A549 (cell line): ENCODE results near the gene NAV2. TPM values are rescaled to one million over a fixed set of nuclear protein-coding genes. Genes with fewer than 3 reads are reported as not detected.

Source experiments
- ATAC-seq, 2 experiments: fragments of 200-7000 bp in 1 of 2; fragments of >200 bp in 1 of 2; cut with Nextera tagmentation in 1 of 2; cut with Tn5 transposase in 1 of 2; 3 replicates each; pipeline versions ENCODE4 v1.8.0 to v1.9.1; 2018 to 2020; ENCODE audit warnings: mild to moderate bottlenecking in 1 of 2, moderate library complexity in 1 of 2
- CTCF ChIA-PET: fragments of 300-600 bp; sonication (Branson Sonifier 250); formaldehyde crosslinking; extraction: SDS; loops from one replicate; lab custom pipeline; 2021; ENCODE audit warnings: antibody characterized with exemption, inconsistent platforms; lab: Yijun Ruan, JAX
- POLR2A ChIA-PET: fragments of 350-600 bp; formaldehyde crosslinking; extraction: SDS; loops from one replicate; lab custom pipeline; 2021; ENCODE audit warnings: antibody characterized with exemption, inconsistent platforms; lab: Yijun Ruan, JAX
- DNase-seq, 2 experiments: peaks; one replicate each; pipeline versions ENCODE4 v3.0.0 to v3.0.0-alpha.2; 2011 to 2016; ENCODE audit warnings: low read depth in 1 of 2, low spot score in 1 of 2
- FAIRE-seq: peaks from 2 replicates; lab custom pipeline; 2011; peaks lifted over from hg19 to GRCh38; lab: Jason Lieb, UNC
- H3K27ac ChIP-seq, 2 experiments: fragments of >200 bp; sonication (Bioruptor Twin); formaldehyde crosslinking; 3 replicates each; pipeline ENCODE4 v1.5.1; 2016 to 2017
- H3K4me1 ChIP-seq: fragments of >200 bp; sonication (Bioruptor Twin); formaldehyde crosslinking; 3 replicates; pipeline ENCODE4 v1.6.1; 2016
- H3K4me2 ChIP-seq: fragments of >200 bp; sonication (Bioruptor Twin); formaldehyde crosslinking; 3 replicates; pipeline ENCODE4 v1.6.1; 2016
- H3K4me3 ChIP-seq: fragments of >200 bp; sonication (Bioruptor Twin); formaldehyde crosslinking; 3 replicates; pipeline ENCODE4 v1.5.1; 2016
- H3K9me3 ChIP-seq: fragments of >200 bp; sonication (Bioruptor Twin); formaldehyde crosslinking; 3 replicates; pipeline ENCODE4 v1.6.1; 2016
- CHD2 ChIP-seq: fragments of 150-350 bp; IDR thresholded peaks from 2 replicates; pipeline ENCODE4 v1.6.1; 2014; ENCODE audit warnings: low read length; ENCODE audit not compliant: partially characterized antibody
- CHD4 ChIP-seq: fragments of 200-600 bp; sonication (generic); IDR thresholded peaks from 2 replicates; pipeline ENCODE4 v1.6.1; 2016; ENCODE audit warnings: antibody characterized with exemption, mild to moderate bottlenecking, borderline replicate concordance
- EHMT2 ChIP-seq: fragments of 200-600 bp; sonication (generic); IDR thresholded peaks from 2 replicates; pipeline ENCODE4 v1.6.1; 2016; ENCODE audit warnings: antibody characterized with exemption, low read depth, mild to moderate bottlenecking, moderate library complexity
- EP300 ChIP-seq, 2 experiments: fragments of >200 bp; sonication (Bioruptor Twin); formaldehyde crosslinking; IDR thresholded peaks; 2 replicates in 1 of 2; 3 replicates in 1 of 2; pipeline ENCODE4 v1.6.1; 2016 to 2017
- ESRRA ChIP-seq: fragments of 150-350 bp; IDR thresholded peaks from 2 replicates; pipeline ENCODE4 v1.6.1; 2014; ENCODE audit warnings: mild to moderate bottlenecking, low read length, borderline replicate concordance
- FOSB ChIP-seq: fragments of 250-450 bp; sonication (Bioruptor Pico); IDR thresholded peaks from 2 replicates; pipeline ENCODE4 v1.5.0; 2020; ENCODE audit warnings: mild to moderate bottlenecking, moderate library complexity
- GATA3 ChIP-seq: IDR thresholded peaks from 2 replicates; pipeline ENCODE4 v1.6.1; 2012; ENCODE audit warnings: borderline replicate concordance
- HEYL ChIP-seq: fragments of 250-450 bp; sonication (Bioruptor Pico); IDR thresholded peaks from 2 replicates; pipeline ENCODE4 v1.8.0; 2021; ENCODE audit warnings: mild to moderate bottlenecking, moderate library complexity
- HOXB5 ChIP-seq: fragments of 250-450 bp; sonication (Bioruptor Pico); IDR thresholded peaks from 2 replicates; pipeline ENCODE4 v1.5.0; 2020; ENCODE audit warnings: mild to moderate bottlenecking, moderate library complexity
- JUNB ChIP-seq: fragments of >200 bp; sonication (Bioruptor Twin); formaldehyde crosslinking; IDR thresholded peaks from 2 replicates; pipeline ENCODE4 v1.6.1; 2016
- KDM5A ChIP-seq: fragments of 200-600 bp; sonication (generic); IDR thresholded peaks from 2 replicates; pipeline ENCODE4 v1.6.1; 2016; ENCODE audit warnings: antibody characterized with exemption, mild to moderate bottlenecking
- MAZ ChIP-seq: fragments of 150-350 bp; IDR thresholded peaks from 2 replicates; pipeline ENCODE4 v1.6.1; 2014; ENCODE audit warnings: antibody characterized with exemption, low read depth, low read length, borderline replicate concordance
- RAD21 ChIP-seq, 2 experiments: fragments of >200 bp in 1 of 2; sonication (Bioruptor Twin) in 1 of 2; formaldehyde crosslinking in 1 of 2; IDR thresholded peaks in 1 of 2; conservative IDR thresholded peaks in 1 of 2; 2 replicates in 1 of 2; 3 replicates in 1 of 2; pipeline ENCODE4 v1.6.1; 2012 to 2018; ENCODE audit warnings: inconsistent platforms in 1 of 2
- RCOR1 ChIP-seq: fragments of 150-350 bp; IDR thresholded peaks from 2 replicates; pipeline ENCODE4 v1.6.1; 2014; ENCODE audit warnings: antibody characterized with exemption, low read length, low read depth
- RNF2 ChIP-seq: fragments of 200-600 bp; sonication (generic); IDR thresholded peaks from 2 replicates; pipeline ENCODE4 v1.6.1; 2016; ENCODE audit warnings: low read depth, mild to moderate bottlenecking, antibody characterized with exemption, moderate library complexity, borderline replicate concordance
- SMC3 ChIP-seq: fragments of >200 bp; sonication (Bioruptor Twin); formaldehyde crosslinking; IDR thresholded peaks from 3 replicates; pipeline ENCODE4 v1.6.1; 2018; ENCODE audit warnings: inconsistent platforms
- USF2 ChIP-seq: fragments of 450-650 bp; IDR thresholded peaks from 2 replicates; pipeline ENCODE4 v1.6.1; 2014; ENCODE audit warnings: antibody characterized with exemption
- WGBS: methylation state at CpG from one replicate; pipeline ENCODE4 v1.1.6; 2017; ENCODE audit errors: missing lambda C conversion rate; 5-methylcytosine and 5-hydroxymethylcytosine counted together
- polyA plus RNA-seq, 4 experiments: library from polyadenylated mRNA; depleted of rRNA in 3 of 4; stranded (reverse); fragments of >200 nt; fragmentation: RNase III in 1 of 4; extraction: RNeasy Plus Mini Kit Qiagen cat#74134 plus additional on column Dnase treatment in 1 of 4; gene quantifications; 2 replicates in 3 of 4; 3 replicates in 1 of 4; pipeline ENCODE4 v1.2.3, GENCODE V29; 2011 to 2017
- TF ChIP-seq, protein P1 (sequence below): fragments of 200-600 bp; sonication (generic); IDR thresholded peaks from 2 replicates; pipeline ENCODE4 v1.6.1; 2016; ENCODE audit warnings: antibody characterized with exemption, mild to moderate bottlenecking, moderate library complexity
- TF ChIP-seq, protein P2 (sequence below): fragments of >200 bp; sonication (Bioruptor Twin); formaldehyde crosslinking; IDR thresholded peaks from 2 replicates; pipeline ENCODE4 v1.6.1; 2016
- TF ChIP-seq, protein P3 (sequence below): IDR thresholded peaks from 2 replicates; pipeline ENCODE4 v1.6.1; 2012
- TF ChIP-seq, protein P4 (sequence below): fragments of 250-450 bp; sonication (Bioruptor Pico); IDR thresholded peaks from 2 replicates; pipeline ENCODE4 v1.5.0; 2021; ENCODE audit warnings: mild to moderate bottlenecking, moderate library complexity, borderline replicate concordance
- TF ChIP-seq, protein P5 (sequence below): IDR thresholded peaks from 2 replicates; pipeline ENCODE4 v1.6.1; 2012

NAV2 gene
- polyA plus RNA-seq, 2 of the 4 experiments (the other 2 are of a cell fraction) = 4.9 to 19.8 TPM

GRCh38 chr11:19675397-19675796 is 37.2 kb upstream of the NAV2 start:
- WGBS = 79% methylated on average over 5 of the region's 5 CpGs

DNA sequence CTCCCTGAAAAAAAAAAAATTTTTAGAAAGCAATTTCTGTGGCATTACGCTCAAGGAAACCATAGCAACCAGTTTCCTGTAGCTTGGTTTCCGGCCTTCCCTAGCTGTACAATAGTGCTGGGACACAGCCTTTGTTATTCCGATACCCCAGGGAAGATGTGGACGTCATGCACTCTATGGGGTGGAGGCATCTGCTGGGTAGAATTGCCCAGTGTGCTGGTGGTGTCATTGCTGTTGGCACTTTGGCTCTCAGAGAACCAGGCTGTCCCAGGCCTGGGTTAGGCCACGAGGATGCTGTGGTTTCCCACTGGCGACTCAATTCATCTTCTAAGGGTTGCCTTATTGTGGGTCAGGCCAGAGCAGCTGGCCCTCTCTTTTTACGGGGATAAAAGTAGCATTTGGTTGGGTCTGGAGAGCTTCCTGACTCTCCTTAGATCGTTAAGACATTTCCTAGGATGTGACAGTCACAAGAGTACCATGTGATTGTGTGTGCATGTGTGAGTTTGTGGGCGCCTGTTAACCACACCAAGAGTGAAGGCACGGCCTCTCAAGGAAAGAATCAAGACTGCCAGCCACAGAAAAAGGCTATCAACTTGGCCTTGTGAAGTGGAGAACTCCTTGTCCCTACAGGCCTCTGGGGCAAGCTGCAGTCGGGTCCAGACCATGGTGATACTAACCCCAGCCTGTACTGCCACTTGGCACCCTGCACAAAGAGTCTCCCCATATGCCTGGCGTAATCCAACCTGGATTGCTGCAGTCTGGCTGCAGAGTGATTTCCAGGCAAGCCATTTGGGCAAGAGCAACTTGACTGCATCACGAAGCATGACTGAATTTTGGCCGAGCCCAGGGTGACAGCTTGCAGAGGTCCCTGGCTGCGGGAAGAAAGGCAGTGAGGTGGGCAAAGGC is 35.9 kb upstream of the NAV2 start:
- ChIA-PET CTCF (no interaction called here), POLR2A (no interaction called here)
- Histone ChIP-seq H3K4me3 (no peak overlapping the region), H3K4me2 (no peak overlapping the region), H3K4me1 (peaks cover 26% of the 10 kb centered on the region), H3K27ac (peak overlapping the region in 1 of 2 experiments; percentile 88; a peak in 1 of 6 replicates), H3K9me3 (no peaks in the 10 kb centered on the region)
- no peak for FAIRE-seq
- no peak for ATAC-seq
- TF ChIP-seq RAD21 (conservative IDR thresholded peaks at IDR 0.05 in 1 of 2, IDR thresholded peaks at IDR 0.05 in 1 of 2) = no peak
- no peak for TF ChIP-seq HOXB5 (CRISPR knock-in tag)
- TF ChIP-seq, protein P1, sequence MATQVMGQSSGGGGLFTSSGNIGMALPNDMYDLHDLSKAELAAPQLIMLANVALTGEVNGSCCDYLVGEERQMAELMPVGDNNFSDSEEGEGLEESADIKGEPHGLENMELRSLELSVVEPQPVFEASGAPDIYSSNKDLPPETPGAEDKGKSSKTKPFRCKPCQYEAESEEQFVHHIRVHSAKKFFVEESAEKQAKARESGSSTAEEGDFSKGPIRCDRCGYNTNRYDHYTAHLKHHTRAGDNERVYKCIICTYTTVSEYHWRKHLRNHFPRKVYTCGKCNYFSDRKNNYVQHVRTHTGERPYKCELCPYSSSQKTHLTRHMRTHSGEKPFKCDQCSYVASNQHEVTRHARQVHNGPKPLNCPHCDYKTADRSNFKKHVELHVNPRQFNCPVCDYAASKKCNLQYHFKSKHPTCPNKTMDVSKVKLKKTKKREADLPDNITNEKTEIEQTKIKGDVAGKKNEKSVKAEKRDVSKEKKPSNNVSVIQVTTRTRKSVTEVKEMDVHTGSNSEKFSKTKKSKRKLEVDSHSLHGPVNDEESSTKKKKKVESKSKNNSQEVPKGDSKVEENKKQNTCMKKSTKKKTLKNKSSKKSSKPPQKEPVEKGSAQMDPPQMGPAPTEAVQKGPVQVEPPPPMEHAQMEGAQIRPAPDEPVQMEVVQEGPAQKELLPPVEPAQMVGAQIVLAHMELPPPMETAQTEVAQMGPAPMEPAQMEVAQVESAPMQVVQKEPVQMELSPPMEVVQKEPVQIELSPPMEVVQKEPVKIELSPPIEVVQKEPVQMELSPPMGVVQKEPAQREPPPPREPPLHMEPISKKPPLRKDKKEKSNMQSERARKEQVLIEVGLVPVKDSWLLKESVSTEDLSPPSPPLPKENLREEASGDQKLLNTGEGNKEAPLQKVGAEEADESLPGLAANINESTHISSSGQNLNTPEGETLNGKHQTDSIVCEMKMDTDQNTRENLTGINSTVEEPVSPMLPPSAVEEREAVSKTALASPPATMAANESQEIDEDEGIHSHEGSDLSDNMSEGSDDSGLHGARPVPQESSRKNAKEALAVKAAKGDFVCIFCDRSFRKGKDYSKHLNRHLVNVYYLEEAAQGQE = no peak
- no peak for TF ChIP-seq RNF2
- TF ChIP-seq, protein P2, sequence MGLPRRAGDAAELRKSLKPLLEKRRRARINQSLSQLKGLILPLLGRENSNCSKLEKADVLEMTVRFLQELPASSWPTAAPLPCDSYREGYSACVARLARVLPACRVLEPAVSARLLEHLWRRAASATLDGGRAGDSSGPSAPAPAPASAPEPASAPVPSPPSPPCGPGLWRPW = no peak
- TF ChIP-seq, protein P3, sequence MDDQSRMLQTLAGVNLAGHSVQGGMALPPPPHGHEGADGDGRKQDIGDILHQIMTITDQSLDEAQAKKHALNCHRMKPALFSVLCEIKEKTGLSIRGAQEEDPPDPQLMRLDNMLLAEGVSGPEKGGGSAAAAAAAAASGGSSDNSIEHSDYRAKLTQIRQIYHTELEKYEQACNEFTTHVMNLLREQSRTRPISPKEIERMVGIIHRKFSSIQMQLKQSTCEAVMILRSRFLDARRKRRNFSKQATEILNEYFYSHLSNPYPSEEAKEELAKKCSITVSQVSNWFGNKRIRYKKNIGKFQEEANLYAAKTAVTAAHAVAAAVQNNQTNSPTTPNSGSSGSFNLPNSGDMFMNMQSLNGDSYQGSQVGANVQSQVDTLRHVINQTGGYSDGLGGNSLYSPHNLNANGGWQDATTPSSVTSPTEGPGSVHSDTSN = no peak
- TF ChIP-seq USF2 = no peak
- TF ChIP-seq EP300 (IDR thresholded peaks at IDR 0.05) = no peak
- no peak for DNase-seq
- WGBS = 85% methylated on average over 14 of the region's 15 CpGs

More at GRCh38 chr11:19675397-19675796, 37.2 kb upstream of the NAV2 start:
- H3K9me3 ChIP-seq = no peaks in the 10 kb centered on the region
- H3K4me3 ChIP-seq = no peak overlapping the region
- no peak overlapping the region for H3K4me2 ChIP-seq
- FAIRE-seq = no peak
- CTCF ChIA-PET = interaction anchor here (0.5 to 2.2 kb wide), 4 partner anchors 9 to 727 kb away, joined by 4 to 6 read pairs (median 4); no protein-coding TSS in a partner anchor
- no peak overlapping the region; a peak in 1 of 6 replicates for H3K27ac ChIP-seq
- POLR2A ChIA-PET = no interaction called here
- peaks cover 26% of the 10 kb centered on the region for H3K4me1 ChIP-seq
- ATAC-seq = no peak
- TF ChIP-seq CHD4 (no peak), FOSB (CRISPR knock-in tag) (no peak), GATA3 (no peak), RCOR1 (no peak), EHMT2 (no peak), ESRRA (no peak), KDM5A (no peak), JUNB (no peak), SMC3 (no peak), MAZ (no peak), USF2 (no peak), CHD2 (no peak), HEYL (CRISPR knock-in tag) (no peak)
- TF ChIP-seq, protein P4, sequence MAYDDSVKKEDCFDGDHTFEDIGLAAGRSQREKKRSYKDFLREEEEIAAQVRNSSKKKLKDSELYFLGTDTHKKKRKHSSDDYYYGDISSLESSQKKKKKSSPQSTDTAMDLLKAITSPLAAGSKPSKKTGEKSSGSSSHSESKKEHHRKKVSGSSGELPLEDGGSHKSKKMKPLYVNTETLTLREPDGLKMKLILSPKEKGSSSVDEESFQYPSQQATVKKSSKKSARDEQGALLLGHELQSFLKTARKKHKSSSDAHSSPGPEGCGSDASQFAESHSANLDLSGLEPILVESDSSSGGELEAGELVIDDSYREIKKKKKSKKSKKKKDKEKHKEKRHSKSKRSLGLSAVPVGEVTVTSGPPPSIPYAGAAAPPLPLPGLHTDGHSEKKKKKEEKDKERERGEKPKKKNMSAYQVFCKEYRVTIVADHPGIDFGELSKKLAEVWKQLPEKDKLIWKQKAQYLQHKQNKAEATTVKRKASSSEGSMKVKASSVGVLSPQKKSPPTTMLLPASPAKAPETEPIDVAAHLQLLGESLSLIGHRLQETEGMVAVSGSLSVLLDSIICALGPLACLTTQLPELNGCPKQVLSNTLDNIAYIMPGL (CRISPR knock-in tag) = no peak
- TF ChIP-seq, protein P5, sequence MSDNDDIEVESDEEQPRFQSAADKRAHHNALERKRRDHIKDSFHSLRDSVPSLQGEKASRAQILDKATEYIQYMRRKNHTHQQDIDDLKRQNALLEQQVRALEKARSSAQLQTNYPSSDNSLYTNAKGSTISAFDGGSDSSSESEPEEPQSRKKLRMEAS = no peak
- DNase-seq = no peak
